C4-2B (cell line): ENCODE results near the gene IGFL1.
"Not testable (repeated sequence)": the region's sequence is repeated elsewhere in the genome, so short reads cannot be mapped to it uniquely, and the experiment has no call there.

Experiments
- H3K27ac ChIP-seq: fragments of 450-650 bp; 2 replicates; pipeline ENCODE4 v1.5.1; 2017
- ZFX ChIP-seq: fragments of 450-650 bp; IDR thresholded peaks from 2 replicates; pipeline ENCODE4 v1.6.1; 2017
- TF ChIP-seq, protein P1 (sequence below): fragments of 450-650 bp; conservative IDR thresholded peaks from 2 replicates; pipeline ENCODE4 v1.5.1; 2017; ENCODE audit warnings: mild to moderate bottlenecking

IGFL1 gene

DNA sequence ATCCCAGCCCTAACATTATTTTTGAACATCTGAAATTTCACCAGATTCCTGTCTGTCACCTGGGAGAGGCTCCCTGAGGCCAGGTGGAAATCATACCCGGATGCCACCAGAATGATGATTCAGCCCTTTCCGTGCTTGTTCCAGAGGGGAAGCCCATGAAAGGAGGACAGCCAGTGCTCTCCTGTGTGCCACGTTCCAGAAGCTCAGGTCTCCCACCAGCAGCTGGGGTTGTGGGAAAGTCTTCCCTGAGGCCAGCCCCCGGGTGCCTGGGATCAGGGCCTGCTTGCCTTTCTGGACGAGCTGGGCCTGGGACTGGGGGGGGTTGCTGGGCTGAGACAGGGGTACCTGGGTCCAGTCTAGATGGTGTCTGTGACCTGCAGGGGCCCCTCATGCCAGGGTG is 25.5 kb upstream of the IGFL1 start:
- TF ChIP-seq, protein P1, sequence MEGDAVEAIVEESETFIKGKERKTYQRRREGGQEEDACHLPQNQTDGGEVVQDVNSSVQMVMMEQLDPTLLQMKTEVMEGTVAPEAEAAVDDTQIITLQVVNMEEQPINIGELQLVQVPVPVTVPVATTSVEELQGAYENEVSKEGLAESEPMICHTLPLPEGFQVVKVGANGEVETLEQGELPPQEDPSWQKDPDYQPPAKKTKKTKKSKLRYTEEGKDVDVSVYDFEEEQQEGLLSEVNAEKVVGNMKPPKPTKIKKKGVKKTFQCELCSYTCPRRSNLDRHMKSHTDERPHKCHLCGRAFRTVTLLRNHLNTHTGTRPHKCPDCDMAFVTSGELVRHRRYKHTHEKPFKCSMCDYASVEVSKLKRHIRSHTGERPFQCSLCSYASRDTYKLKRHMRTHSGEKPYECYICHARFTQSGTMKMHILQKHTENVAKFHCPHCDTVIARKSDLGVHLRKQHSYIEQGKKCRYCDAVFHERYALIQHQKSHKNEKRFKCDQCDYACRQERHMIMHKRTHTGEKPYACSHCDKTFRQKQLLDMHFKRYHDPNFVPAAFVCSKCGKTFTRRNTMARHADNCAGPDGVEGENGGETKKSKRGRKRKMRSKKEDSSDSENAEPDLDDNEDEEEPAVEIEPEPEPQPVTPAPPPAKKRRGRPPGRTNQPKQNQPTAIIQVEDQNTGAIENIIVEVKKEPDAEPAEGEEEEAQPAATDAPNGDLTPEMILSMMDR, result no peak
- TF ChIP-seq ZFX, result no peak
- H3K27ac ChIP-seq, result no peak overlapping the region

DNA sequence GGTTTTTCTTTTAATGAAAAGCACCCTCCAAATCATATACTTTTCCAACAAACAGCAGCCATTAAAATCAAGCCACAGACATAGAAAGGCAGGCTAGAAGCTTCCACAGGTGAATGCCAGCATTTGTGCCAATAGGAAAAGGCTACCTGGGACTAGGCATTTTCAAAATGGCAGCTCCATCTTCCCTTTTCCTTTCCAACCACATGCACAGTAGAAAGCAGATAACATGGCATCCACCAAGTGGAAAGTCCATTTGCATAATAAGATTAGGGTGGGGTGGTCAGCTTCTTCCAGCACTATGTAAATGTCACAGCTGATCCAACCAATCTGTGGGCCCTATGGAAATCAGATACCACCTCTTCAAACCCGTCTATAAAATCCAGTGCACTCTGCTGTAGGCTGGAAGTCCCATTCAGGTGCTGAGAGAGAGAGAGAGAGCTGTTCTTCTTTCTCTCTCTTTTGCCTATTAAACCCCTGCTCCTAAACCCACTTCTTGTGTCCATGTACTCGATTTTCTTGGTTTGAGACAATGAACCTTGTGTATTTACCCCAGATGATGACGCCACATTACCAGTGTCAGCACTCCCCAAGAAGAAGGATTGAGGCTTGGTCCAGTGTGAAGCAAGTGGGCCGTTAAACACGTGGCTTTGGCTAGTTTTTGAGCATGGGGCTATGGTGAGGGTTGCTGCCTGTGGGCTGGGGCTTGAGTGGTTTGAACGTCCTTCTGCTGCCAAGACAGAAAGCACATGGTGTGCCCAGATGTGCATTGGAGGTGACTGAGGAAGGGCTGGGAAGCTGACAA is 24.2 kb upstream of the IGFL1 start:
- H3K27ac ChIP-seq, result no peak overlapping the region
- TF ChIP-seq, protein P1, result no peak
- TF ChIP-seq ZFX, result no peak

DNA sequence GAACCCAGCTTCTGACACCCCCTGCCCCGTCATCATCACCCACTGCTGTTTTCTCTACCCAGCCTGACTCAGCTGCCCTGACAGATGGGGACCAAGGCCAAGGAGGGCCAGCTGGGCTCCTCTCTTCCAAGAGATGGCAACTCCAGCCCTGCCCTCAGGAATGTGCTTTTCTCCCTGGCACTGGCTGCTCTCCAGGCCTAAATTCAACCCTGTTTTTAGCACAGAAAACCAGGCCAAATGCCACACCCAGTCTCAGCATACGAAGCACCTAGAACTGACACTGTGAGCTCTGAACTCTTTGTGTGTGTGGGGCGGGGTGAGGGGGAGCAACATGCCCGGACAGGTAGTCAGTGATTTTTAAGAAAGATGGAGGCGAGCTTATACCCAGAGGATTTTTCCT is 23.4 kb upstream of the IGFL1 start:
- TF ChIP-seq, protein P1, result no peak
- no peak for TF ChIP-seq ZFX
- no peak overlapping the region for H3K27ac ChIP-seq

DNA sequence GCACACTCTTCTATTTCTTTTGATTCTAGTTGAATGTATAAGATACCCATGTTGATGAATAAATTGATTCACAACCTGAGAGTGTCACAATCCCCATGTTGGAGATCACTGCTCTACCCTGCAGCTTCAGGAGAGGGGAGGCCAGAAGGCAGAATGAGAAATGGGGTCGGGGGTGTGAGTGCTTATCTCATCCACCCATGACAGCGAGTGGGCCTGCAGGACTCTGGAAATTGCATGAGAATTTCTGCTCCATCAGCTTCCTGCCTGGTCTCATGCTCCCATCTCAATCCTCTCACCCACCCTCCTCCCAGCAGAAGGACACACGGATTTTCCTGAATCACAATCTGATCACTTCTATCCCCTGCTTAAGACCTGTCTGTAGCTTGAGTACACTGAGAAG is 22.9 kb upstream of the IGFL1 start:
- TF ChIP-seq, protein P1, result no peak
- no peak for TF ChIP-seq ZFX
- no peak overlapping the region for H3K27ac ChIP-seq

DNA sequence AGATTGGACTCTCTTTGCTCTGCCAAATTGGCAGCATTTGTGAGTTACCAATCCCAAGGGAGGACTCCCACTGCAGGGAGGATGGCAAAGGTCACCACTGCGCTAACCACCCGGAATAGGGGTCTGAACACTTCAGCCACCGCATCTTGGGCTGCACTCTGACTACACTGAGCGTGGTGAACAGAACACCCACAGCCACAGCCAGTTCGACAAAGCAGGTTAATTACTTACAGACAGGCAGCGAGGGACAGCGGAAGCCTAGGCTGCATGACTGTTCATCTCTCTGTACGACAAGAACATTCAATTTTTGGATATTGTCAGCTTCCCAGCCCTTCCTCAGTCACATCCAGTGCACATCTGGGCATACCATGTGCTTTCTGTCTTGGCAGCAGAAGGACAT is 21.7 kb upstream of the IGFL1 start:
- not testable (repeated sequence) for H3K27ac ChIP-seq

DNA sequence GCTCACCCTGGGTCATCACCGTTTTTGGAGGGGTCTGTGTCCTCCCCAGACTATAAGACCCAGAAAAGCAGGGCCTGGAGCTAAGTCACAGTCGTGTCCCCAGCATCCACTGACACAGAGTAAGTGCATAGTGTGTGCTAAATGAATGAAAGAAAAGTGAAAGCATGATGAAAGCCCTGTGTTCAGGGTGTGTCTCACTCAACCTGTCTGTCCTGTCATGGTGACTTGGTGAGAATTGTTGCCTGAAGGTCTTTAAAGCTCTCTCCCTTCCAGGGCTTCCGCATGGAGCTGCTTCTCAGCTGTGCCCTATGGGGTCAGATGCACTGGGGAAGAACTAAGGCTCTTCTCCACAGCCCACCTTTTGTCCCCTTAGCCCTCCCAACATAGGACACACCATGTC is 20.5 kb upstream of the IGFL1 start:
- TF ChIP-seq ZFX, result no peak
- TF ChIP-seq, protein P1, result no peak
- no peak overlapping the region for H3K27ac ChIP-seq

DNA sequence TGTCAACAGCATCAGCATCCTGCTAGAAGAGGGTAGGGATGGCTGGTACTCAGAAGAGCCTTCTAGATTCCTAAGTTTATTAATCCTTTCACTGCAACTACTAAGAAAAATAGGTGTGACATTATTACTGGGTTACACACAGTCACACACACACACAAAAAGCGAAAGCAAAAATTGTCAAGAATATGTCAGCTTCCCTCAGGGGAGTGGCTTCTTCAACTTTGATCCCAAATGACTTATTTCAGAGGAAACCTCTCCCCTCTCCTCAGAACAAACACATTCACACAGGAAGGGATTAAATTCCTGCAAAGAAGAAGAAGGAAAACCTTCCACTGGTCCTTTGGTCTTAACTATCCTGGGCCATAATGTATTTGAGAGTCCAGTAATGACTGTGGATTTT is 20.1 kb upstream of the IGFL1 start:
- H3K27ac ChIP-seq, result no peak overlapping the region
- TF ChIP-seq ZFX, result no peak
- TF ChIP-seq, protein P1, result no peak

DNA sequence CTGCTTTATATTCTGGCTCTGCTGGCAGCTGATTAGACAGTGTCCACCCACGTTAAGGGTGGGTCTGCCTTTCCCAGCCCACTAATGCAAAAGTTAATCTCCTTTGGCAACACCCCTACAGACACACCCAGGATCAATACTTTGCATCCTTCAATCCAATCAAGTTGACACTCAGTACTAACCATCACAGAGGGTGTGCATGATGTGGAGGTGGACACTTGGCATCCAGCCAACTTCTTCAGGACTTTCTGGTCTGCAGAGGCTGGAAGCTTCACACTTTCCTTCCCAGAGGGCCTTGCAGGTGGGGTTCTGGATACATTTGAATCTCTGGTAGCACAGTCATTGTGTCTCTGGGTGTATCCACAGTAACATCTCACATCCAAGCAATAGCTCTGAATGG is 18.9 kb upstream of the IGFL1 start:
- TF ChIP-seq, protein P1, result no peak
- no peak for TF ChIP-seq ZFX
- H3K27ac ChIP-seq, result no peak overlapping the region
